ENCODE results near the gene OGG1. TPM values are rescaled to one million over a fixed set of nuclear protein-coding genes. Genes with fewer than 3 reads are reported as not detected.
A peak's percentile ranks its signal among the peaks of the same experiment; 100 is the strongest.

Gene OGG1
- total RNA-seq, 2 donors from 2014 or later, result 22.6 to 38.2 TPM

DNA sequence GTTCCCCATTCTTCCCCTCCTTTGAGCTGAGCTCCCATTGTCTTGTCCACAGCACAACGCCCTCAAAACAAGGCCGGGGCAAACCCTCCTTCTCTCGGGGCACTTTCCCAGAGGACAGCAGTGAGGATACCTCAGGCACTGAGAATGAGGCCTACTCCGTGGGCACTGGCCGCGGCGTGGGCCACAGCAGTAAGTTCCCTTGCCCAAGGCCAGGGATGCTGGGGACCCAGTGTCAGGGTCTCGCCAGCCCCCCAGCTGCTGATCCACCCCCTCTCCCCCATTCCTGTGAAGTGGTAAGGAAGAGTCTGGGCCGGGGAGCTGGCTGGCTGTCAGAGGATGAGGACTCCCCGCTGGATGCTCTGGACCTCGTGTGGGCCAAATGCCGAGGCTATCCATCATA lies 4.2 kb upstream of the OGG1 start:
- Histone ChIP-seq H3K9me3 (no peaks in the 10 kb centered on the region), H3K27ac (no peak overlapping the region), H3K4me1 (replicated peaks) (no peaks in the 10 kb centered on the region), H3K36me3 (peaks cover 37 to 43% of the 10 kb centered on the region in 2 donors), H3K27me3 (replicated peaks; ENCODE audit: insufficient read depth) (no peaks in the 10 kb centered on the region), H3K4me3 (no peak overlapping the region)
- WGBS, result 93% methylated on average over 12 of the region's 12 CpGs
- DNase-seq (ENCODE audit: low spot score), result no peak
- intact Hi-C loops (cut with DNase I), result no loop called here
- TF ChIP-seq, protein P1, sequence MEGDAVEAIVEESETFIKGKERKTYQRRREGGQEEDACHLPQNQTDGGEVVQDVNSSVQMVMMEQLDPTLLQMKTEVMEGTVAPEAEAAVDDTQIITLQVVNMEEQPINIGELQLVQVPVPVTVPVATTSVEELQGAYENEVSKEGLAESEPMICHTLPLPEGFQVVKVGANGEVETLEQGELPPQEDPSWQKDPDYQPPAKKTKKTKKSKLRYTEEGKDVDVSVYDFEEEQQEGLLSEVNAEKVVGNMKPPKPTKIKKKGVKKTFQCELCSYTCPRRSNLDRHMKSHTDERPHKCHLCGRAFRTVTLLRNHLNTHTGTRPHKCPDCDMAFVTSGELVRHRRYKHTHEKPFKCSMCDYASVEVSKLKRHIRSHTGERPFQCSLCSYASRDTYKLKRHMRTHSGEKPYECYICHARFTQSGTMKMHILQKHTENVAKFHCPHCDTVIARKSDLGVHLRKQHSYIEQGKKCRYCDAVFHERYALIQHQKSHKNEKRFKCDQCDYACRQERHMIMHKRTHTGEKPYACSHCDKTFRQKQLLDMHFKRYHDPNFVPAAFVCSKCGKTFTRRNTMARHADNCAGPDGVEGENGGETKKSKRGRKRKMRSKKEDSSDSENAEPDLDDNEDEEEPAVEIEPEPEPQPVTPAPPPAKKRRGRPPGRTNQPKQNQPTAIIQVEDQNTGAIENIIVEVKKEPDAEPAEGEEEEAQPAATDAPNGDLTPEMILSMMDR (IDR thresholded peaks at IDR 0.05), result no peak
- TF ChIP-seq POLR2AphosphoS5 (IDR thresholded peaks at IDR 0.05) (no peak), POLR2A (IDR thresholded peaks at IDR 0.05) (no peak)

DNA sequence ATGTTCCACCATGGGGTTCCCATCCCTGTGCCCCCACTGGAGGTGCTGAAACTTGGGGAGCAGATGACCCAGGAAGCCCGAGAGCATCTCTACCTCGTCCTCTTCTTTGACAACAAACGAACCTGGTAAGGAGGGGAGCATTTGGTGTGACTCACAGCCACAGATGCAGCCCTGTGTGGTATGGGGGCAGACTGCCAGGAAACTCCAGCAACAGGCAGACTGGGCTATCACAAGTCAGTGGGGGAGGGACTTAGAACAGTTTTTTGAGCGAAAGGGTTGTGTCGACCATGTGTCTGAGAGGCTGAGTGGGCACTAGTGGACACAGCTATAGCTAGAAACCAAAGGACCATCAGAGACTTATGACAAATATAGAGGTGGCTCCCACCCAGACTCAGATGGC lies 3.4 kb upstream of the OGG1 start:
- DNase-seq (ENCODE audit: low spot score), result no peak
- no peaks in the 10 kb centered on the region for H3K9me3 ChIP-seq
- H3K4me3 ChIP-seq, result no peak overlapping the region
- WGBS, result 94% methylated on average over 5 of the region's 5 CpGs
- H3K36me3 ChIP-seq, result peaks cover 29 to 43% of the 10 kb centered on the region in 2 donors
- no peaks in the 10 kb centered on the region for H3K27me3 ChIP-seq (replicated peaks; ENCODE audit: insufficient read depth)
- no peak overlapping the region for H3K27ac ChIP-seq
- no peak for TF ChIP-seq POLR2A (IDR thresholded peaks at IDR 0.05)
- TF ChIP-seq POLR2AphosphoS5 (IDR thresholded peaks at IDR 0.05), result no peak
- TF ChIP-seq, protein P1 (IDR thresholded peaks at IDR 0.05), result no peak
- intact Hi-C loops (cut with DNase I), result no loop called here
- H3K4me1 ChIP-seq (replicated peaks), result no peaks in the 10 kb centered on the region

DNA sequence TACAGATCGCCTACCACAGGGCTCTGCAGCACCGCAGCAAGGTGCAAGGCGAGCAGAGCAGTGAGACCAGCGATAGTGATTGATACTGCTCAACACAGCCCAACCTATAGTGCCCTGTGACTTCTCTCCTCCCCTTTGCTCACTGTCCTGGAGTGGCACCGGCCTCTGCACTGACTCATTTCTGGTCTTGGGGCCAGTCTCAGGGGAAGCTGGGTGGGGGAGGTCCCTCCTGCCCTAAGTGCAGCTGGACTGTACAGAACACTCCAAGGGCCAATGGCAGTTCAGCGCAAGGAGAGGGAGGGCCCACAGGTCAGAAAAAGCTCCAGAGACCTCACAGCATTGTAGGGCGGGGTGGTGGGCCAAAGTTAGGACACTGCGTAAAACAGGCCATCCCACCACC lies 2.5 kb upstream of the OGG1 start:
- no peaks in the 10 kb centered on the region for H3K4me1 ChIP-seq (replicated peaks)
- intact Hi-C loops (cut with DNase I), result no loop called here
- no peaks in the 10 kb centered on the region for H3K27me3 ChIP-seq (replicated peaks; ENCODE audit: insufficient read depth)
- H3K27ac ChIP-seq, result no peak overlapping the region
- 92% methylated on average over 8 of the region's 8 CpGs for WGBS
- TF ChIP-seq, protein P1 (IDR thresholded peaks at IDR 0.05), result no peak
- TF ChIP-seq POLR2A (IDR thresholded peaks at IDR 0.05) (no peak), POLR2AphosphoS5 (IDR thresholded peaks at IDR 0.05) (no peak)
- no peaks in the 10 kb centered on the region for H3K9me3 ChIP-seq
- no peak for DNase-seq (ENCODE audit: low spot score)
- H3K36me3 ChIP-seq, result peaks cover 29 to 34% of the 10 kb centered on the region in 2 donors
- no peak overlapping the region for H3K4me3 ChIP-seq

DNA sequence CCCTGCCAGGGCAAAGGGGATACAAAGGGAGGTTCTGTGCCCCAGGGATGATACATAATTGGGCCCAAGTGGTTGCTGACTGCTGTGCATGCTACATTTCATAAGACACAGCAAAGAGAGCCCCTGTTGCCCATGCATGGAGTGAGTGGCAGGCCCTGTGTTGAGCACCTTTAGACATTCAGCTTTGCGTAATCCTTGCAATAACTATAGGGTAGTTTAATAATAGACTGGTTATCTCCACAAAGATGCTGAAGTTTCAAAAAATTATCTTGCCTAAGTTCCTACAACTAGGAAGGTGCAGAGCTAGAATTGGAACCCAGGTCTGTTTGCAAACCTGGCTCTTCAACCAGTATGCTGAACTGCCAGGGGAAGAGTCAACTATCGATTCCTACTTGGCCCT lies 1.7 kb upstream of the OGG1 start:
- DNase-seq (ENCODE audit: low spot score), result no peak
- TF ChIP-seq, protein P1 (IDR thresholded peaks at IDR 0.05), result no peak
- no peak for TF ChIP-seq POLR2A (IDR thresholded peaks at IDR 0.05)
- no peak for TF ChIP-seq POLR2AphosphoS5 (IDR thresholded peaks at IDR 0.05)
- peaks cover 27 to 29% of the 10 kb centered on the region in 2 donors for H3K36me3 ChIP-seq
- H3K27ac ChIP-seq, result no peak overlapping the region
- no peak overlapping the region for H3K4me3 ChIP-seq
- no peaks in the 10 kb centered on the region for H3K9me3 ChIP-seq
- H3K4me1 ChIP-seq (replicated peaks), result no peaks in the 10 kb centered on the region
- WGBS, result 96% methylated on average over 2 of the region's 2 CpGs
- H3K27me3 ChIP-seq (replicated peaks; ENCODE audit: insufficient read depth), result no peaks in the 10 kb centered on the region
- intact Hi-C loops (cut with DNase I), result no loop called here

DNA sequence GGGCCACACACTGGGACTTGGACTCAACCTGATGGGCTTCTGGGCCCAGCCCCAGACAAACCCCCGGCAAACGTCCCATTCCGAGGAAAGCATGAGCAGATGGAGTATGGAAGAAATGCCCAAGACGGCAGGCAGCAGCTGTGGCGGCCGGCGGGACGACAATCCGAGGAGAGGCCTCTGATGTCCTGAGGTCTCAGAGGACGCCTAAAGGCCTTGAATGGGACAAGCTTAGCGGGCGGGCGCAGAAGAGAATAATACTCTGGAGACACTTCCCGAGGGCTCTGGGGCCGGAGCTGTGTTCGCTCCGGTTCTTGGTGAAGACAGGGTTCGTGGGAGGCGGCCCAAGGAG lies 482 bp upstream of the OGG1 start:
- intact Hi-C loops (cut with DNase I), result loop anchor here (1.0 kb wide), 1 partner anchor 43 kb away; the partner anchor contains the start of gene TADA3
- no peak for DNase-seq (ENCODE audit: low spot score)
- WGBS, result 2% methylated on average over 19 of the region's 19 CpGs

More for the DNA sequence above, 482 bp upstream of the OGG1 start:
- TF ChIP-seq POLR2AphosphoS5 (IDR thresholded peaks at IDR 0.05) (no peak), POLR2A (IDR thresholded peaks at IDR 0.05) (no peak)
- TF ChIP-seq, protein P1 (IDR thresholded peaks at IDR 0.05), result no peak
- Histone ChIP-seq H3K27ac (peak overlapping the region; percentile 92 to 93), H3K27me3 (replicated peaks; ENCODE audit: insufficient read depth) (no peaks in the 10 kb centered on the region), H3K4me3 (peak overlapping the region; percentile 48 to 55), H3K9me3 (no peaks in the 10 kb centered on the region), H3K4me1 (replicated peaks) (no peaks in the 10 kb centered on the region), H3K36me3 (peaks cover 14 to 18% of the 10 kb centered on the region in 2 donors)
